ENCODE measurements around the gene TMEM242. TPM values are rescaled to one million over a fixed set of nuclear protein-coding genes. Genes with fewer than 3 reads are reported as not detected.

Gene TMEM242
- total and polyA plus RNA-seq, 5 donors from 2014 or later: 8.7 to 14.2 (median 10.1) TPM

GRCh38 chr6:157272866-157273755 is 50.2 kb downstream of the TMEM242 start:
- peak overlapping the region; percentile 91 to 94 (median 93) for H3K4me3 Mint-ChIP-seq
- H3K4me1 Mint-ChIP-seq: peaks cover 2 to 14% (median 6%) of the 10 kb centered on the region in 4 donors
- Histone ChIP-seq H3K4me3 (ENCODE audit: low read depth, low read length) (no peak overlapping the region), H3K36me3 (ENCODE audit: control insufficient read depth, insufficient read depth, low read length) (no peaks in the 10 kb centered on the region), H3K27me3 (ENCODE audit: control insufficient read depth, insufficient read depth, low read length) (no peaks in the 10 kb centered on the region), H3K9me3 (ENCODE audit: control insufficient read depth in 2 of 2, low read length in 2 of 2) (no peaks in the 10 kb centered on the region), H3K27ac (ENCODE audit: insufficient read depth, low read length, poor library complexity, severe bottlenecking) (peak overlapping the region; percentile 74), H3K4me1 (ENCODE audit: control insufficient read depth, insufficient read depth, low read length, poor library complexity, severe bottlenecking) (peaks cover 12% of the 10 kb centered on the region)
- ATAC-seq (ENCODE audit: low read depth in 2 of 2): peak in 1 of 2 donors; percentile 11
- peaks cover 0 to 10% (median 3%) of the 10 kb centered on the region in 7 donors for H3K9me3 Mint-ChIP-seq
- peaks cover 16% of the 10 kb centered on the region for H3K27me3 Mint-ChIP-seq
- peaks cover 5% of the 10 kb centered on the region for H3K36me3 Mint-ChIP-seq
- peak; percentile 18 to 40 (median 26) for DNase-seq
- peak overlapping the region in 2 of 3 donors; percentile 84 to 89 for H3K27ac Mint-ChIP-seq

DNA sequence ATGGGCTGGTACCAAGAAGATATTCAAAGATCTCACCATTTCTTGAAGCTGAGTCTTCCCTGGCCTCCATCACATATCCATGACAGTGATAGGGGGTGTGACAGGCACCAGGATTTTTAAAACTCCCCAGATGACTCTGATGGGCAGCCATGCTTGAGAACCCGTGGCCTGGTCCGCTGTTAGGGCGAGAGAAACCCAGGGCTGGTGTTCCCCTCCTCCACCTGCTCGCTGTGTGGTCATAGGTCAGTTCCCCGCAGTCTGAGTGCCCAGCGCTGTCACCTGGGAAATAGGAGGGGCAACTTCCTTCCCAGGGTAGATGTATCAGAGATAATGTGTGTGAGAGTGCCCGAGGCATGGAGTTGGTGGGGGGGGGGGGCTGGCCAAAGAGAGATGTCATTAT is 50.9 kb downstream of the TMEM242 start:
- Mint-ChIP-seq H3K27me3 (peaks cover 12% of the 10 kb centered on the region), H3K4me3 (peak overlapping the region in 2 of 4 donors; percentile 12 to 94), H3K27ac (peak overlapping the region in 1 of 3 donors; percentile 7), H3K36me3 (peaks cover 5% of the 10 kb centered on the region), H3K4me1 (peaks cover 2 to 14% (median 6%) of the 10 kb centered on the region in 4 donors), H3K9me3 (peaks cover 0 to 10% (median 3%) of the 10 kb centered on the region in 7 donors)
- Histone ChIP-seq H3K36me3 (ENCODE audit: control insufficient read depth, insufficient read depth, low read length) (no peaks in the 10 kb centered on the region), H3K27ac (ENCODE audit: insufficient read depth, low read length, poor library complexity, severe bottlenecking) (no peak overlapping the region), H3K9me3 (ENCODE audit: control insufficient read depth in 2 of 2, low read length in 2 of 2) (no peaks in the 10 kb centered on the region), H3K4me1 (ENCODE audit: control insufficient read depth, insufficient read depth, low read length, poor library complexity, severe bottlenecking) (peaks cover 12% of the 10 kb centered on the region), H3K27me3 (ENCODE audit: control insufficient read depth, insufficient read depth, low read length) (no peaks in the 10 kb centered on the region), H3K4me3 (ENCODE audit: low read depth, low read length) (no peak overlapping the region)
- no peak for ATAC-seq (ENCODE audit: low read depth in 2 of 2)
- no peak for DNase-seq

DNA sequence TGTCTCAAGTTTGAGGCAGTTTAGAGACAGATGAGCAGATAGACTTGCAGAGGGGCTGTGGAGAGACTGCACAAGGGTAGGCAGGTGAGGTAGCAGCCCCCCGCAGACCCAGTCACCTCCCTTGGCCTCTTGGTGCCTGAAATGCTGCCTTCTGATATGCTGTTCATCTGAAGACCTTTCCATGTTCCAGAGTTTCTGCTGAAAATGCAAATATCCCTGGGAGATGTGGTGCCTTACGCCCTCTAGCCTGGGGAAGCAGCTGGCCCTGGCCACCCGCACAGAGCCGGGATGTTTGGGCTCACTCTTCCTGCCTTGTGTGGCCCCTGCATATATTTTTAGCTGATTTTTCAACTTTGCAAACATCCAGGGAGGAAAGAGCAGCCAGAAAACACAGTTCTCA is 51.4 kb downstream of the TMEM242 start:
- Histone ChIP-seq H3K36me3 (ENCODE audit: control insufficient read depth, insufficient read depth, low read length) (no peaks in the 10 kb centered on the region), H3K9me3 (ENCODE audit: control insufficient read depth in 2 of 2, low read length in 2 of 2) (no peaks in the 10 kb centered on the region), H3K27me3 (ENCODE audit: control insufficient read depth, insufficient read depth, low read length) (no peaks in the 10 kb centered on the region), H3K4me3 (ENCODE audit: low read depth, low read length) (no peak overlapping the region), H3K27ac (ENCODE audit: insufficient read depth, low read length, poor library complexity, severe bottlenecking) (no peak overlapping the region), H3K4me1 (ENCODE audit: control insufficient read depth, insufficient read depth, low read length, poor library complexity, severe bottlenecking) (peaks cover 12% of the 10 kb centered on the region)
- Mint-ChIP-seq H3K36me3 (peaks cover 5% of the 10 kb centered on the region), H3K27me3 (peaks cover 7% of the 10 kb centered on the region), H3K27ac (no peak overlapping the region), H3K9me3 (peaks cover 0 to 10% (median 3%) of the 10 kb centered on the region in 7 donors), H3K4me3 (peak overlapping the region in 2 of 4 donors; percentile 12 to 61), H3K4me1 (peaks cover 2 to 14% (median 6%) of the 10 kb centered on the region in 4 donors)
- no peak for ATAC-seq (ENCODE audit: low read depth in 2 of 2)
- DNase-seq: no peak

- H3K9me3 ChIP-seq (ENCODE audit: control insufficient read depth in 2 of 2, low read length in 2 of 2): no peaks in the 10 kb centered on the region
- Mint-ChIP-seq H3K4me3 (peak overlapping the region in 1 of 4 donors; percentile 61), H3K36me3 (peaks cover 5% of the 10 kb centered on the region), H3K9me3 (peaks cover 0 to 10% (median 3%) of the 10 kb centered on the region in 7 donors), H3K4me1 (peaks cover 2 to 14% (median 6%) of the 10 kb centered on the region in 4 donors), H3K27me3 (peaks cover 3% of the 10 kb centered on the region), H3K27ac (no peak overlapping the region)
- H3K4me3 ChIP-seq (ENCODE audit: low read depth, low read length): no peak overlapping the region
- peaks cover 12% of the 10 kb centered on the region for H3K4me1 ChIP-seq (ENCODE audit: control insufficient read depth, insufficient read depth, low read length, poor library complexity, severe bottlenecking)
- no peaks in the 10 kb centered on the region for H3K36me3 ChIP-seq (ENCODE audit: control insufficient read depth, insufficient read depth, low read length)
- ATAC-seq (ENCODE audit: low read depth in 2 of 2): no peak
- DNase-seq: no peak
- no peaks in the 10 kb centered on the region for H3K27me3 ChIP-seq (ENCODE audit: control insufficient read depth, insufficient read depth, low read length)
- no peak overlapping the region for H3K27ac ChIP-seq (ENCODE audit: insufficient read depth, low read length, poor library complexity, severe bottlenecking)
Observed at GRCh38 chr6:157271441-157271840, 51.9 kb downstream of the TMEM242 start.

DNA sequence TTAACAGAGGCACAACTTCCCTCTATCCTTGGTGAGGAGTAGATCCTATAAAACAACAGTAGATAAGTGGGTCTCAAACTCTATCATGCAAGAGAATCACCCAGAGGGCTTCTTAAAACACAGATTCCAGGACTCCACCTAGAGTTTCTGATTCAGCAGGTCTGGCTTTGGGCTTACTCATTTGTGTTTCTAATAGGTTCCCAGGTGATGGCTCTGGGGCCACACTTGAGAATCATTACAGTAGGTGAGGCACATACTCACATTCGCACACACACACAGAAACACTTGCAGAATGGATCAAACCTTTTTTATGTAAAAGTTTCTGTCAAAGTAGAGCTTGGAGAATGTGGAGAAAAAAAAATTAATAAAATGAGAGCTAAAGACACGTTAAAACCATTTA is 52.4 kb downstream of the TMEM242 start:
- no peak overlapping the region for H3K4me3 ChIP-seq (ENCODE audit: low read depth, low read length)
- Mint-ChIP-seq H3K9me3 (peaks cover 0 to 10% (median 3%) of the 10 kb centered on the region in 7 donors), H3K36me3 (peaks cover 5% of the 10 kb centered on the region), H3K4me3 (peak overlapping the region in 1 of 4 donors; percentile 61), H3K27ac (no peak overlapping the region), H3K4me1 (peaks cover 2 to 14% (median 6%) of the 10 kb centered on the region in 4 donors), H3K27me3 (no peaks in the 10 kb centered on the region)
- ATAC-seq (ENCODE audit: low read depth in 2 of 2) (no peak), DNase-seq (no peak)
- peaks cover 12% of the 10 kb centered on the region for H3K4me1 ChIP-seq (ENCODE audit: control insufficient read depth, insufficient read depth, low read length, poor library complexity, severe bottlenecking)
- H3K27ac ChIP-seq (ENCODE audit: insufficient read depth, low read length, poor library complexity, severe bottlenecking): no peak overlapping the region
- no peaks in the 10 kb centered on the region for H3K27me3 ChIP-seq (ENCODE audit: control insufficient read depth, insufficient read depth, low read length)
- H3K36me3 ChIP-seq (ENCODE audit: control insufficient read depth, insufficient read depth, low read length): no peaks in the 10 kb centered on the region
- H3K9me3 ChIP-seq (ENCODE audit: control insufficient read depth in 2 of 2, low read length in 2 of 2): no peaks in the 10 kb centered on the region

GRCh38 chr6:157270308-157270707 is 53.0 kb downstream of the TMEM242 start:
- H3K4me3 ChIP-seq (ENCODE audit: low read depth, low read length): no peak overlapping the region
- Mint-ChIP-seq H3K27ac (peak overlapping the region in 2 of 3 donors; percentile 0 to 16), H3K9me3 (peaks cover 0 to 10% (median 3%) of the 10 kb centered on the region in 7 donors), H3K27me3 (no peaks in the 10 kb centered on the region), H3K36me3 (peaks cover 5% of the 10 kb centered on the region), H3K4me1 (peaks cover 2 to 14% (median 6%) of the 10 kb centered on the region in 4 donors), H3K4me3 (peak overlapping the region in 1 of 4 donors; percentile 61)
- no peaks in the 10 kb centered on the region for H3K9me3 ChIP-seq (ENCODE audit: control insufficient read depth in 2 of 2, low read length in 2 of 2)
- H3K27me3 ChIP-seq (ENCODE audit: control insufficient read depth, insufficient read depth, low read length): no peaks in the 10 kb centered on the region
- no peaks in the 10 kb centered on the region for H3K36me3 ChIP-seq (ENCODE audit: control insufficient read depth, insufficient read depth, low read length)
- ATAC-seq (ENCODE audit: low read depth in 2 of 2) (no peak), DNase-seq (no peak)
- peaks cover 11% of the 10 kb centered on the region for H3K4me1 ChIP-seq (ENCODE audit: control insufficient read depth, insufficient read depth, low read length, poor library complexity, severe bottlenecking)
- no peak overlapping the region for H3K27ac ChIP-seq (ENCODE audit: insufficient read depth, low read length, poor library complexity, severe bottlenecking)

- Mint-ChIP-seq H3K4me1 (peaks cover 2 to 14% (median 6%) of the 10 kb centered on the region in 4 donors), H3K9me3 (peaks cover 0 to 10% (median 3%) of the 10 kb centered on the region in 7 donors), H3K27me3 (no peaks in the 10 kb centered on the region), H3K27ac (no peak overlapping the region), H3K36me3 (peaks cover 5% of the 10 kb centered on the region), H3K4me3 (no peak overlapping the region)
- no peaks in the 10 kb centered on the region for H3K9me3 ChIP-seq (ENCODE audit: control insufficient read depth in 2 of 2, low read length in 2 of 2)
- no peaks in the 10 kb centered on the region for H3K27me3 ChIP-seq (ENCODE audit: control insufficient read depth, insufficient read depth, low read length)
- DNase-seq: no peak
- H3K36me3 ChIP-seq (ENCODE audit: control insufficient read depth, insufficient read depth, low read length): no peaks in the 10 kb centered on the region
- H3K4me3 ChIP-seq (ENCODE audit: low read depth, low read length): no peak overlapping the region
- peaks cover 8% of the 10 kb centered on the region for H3K4me1 ChIP-seq (ENCODE audit: control insufficient read depth, insufficient read depth, low read length, poor library complexity, severe bottlenecking)
- ATAC-seq (ENCODE audit: low read depth in 2 of 2): no peak
- H3K27ac ChIP-seq (ENCODE audit: insufficient read depth, low read length, poor library complexity, severe bottlenecking): no peak overlapping the region
Observed at GRCh38 chr6:157269261-157269794, 54.0 kb downstream of the TMEM242 start.
